ENCODE measurements around the gene CDC6.

CDC6 gene

DNA sequence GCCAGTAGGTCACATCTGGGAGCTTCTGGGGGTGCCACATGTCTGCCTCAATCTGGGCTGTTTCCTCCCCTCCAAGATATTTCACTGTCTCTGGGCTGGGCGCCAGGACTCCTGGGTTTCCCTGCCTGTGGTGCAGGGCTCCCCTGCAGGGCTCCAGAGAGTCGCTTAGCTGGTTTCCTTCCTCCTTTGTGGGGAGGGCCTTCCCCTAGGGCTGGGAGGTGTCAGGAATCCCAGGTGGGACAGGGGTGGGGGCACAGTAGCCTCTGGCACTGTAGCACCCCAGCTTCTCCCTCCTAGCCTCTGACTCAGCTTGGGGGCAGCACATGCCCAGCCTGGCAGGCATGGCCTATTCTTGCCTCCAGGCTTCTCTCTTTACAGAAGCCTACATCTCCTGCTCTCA lies 23.9 kb downstream of the CDC6 start:
- no peak for DNase-seq (ENCODE audit: low spot score)

DNA sequence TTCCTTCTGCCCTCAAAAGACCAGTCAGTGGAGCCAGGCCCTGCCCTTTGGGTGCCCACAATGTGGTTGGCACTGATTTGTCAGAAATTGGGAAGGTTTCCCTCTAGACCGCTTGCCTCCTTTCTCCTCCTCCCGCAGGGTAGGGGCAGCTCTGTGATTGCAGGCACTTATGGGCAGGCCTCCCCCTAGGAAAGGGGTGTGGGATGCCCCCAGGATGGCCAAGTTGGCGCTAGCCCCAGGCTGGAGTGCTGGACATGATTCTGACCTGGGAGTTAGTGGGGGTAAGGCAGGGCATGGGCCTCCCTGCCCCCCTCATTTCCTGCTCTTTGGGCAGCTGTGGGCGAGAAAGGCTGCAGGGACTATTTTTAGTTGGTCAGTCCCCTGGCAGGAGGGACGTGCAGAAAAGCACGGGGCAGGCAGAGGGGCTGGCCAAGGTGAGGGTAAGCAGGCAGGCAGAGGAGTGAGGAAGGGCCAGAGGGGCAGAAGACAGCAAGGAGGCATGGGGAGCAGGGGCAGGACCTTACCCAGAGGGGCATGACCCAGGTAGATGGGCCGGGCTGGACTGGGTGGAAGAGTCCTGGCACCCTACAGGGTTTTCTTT lies 24.6 kb downstream of the CDC6 start:
- DNase-seq (ENCODE audit: low spot score) = no peak

DNA sequence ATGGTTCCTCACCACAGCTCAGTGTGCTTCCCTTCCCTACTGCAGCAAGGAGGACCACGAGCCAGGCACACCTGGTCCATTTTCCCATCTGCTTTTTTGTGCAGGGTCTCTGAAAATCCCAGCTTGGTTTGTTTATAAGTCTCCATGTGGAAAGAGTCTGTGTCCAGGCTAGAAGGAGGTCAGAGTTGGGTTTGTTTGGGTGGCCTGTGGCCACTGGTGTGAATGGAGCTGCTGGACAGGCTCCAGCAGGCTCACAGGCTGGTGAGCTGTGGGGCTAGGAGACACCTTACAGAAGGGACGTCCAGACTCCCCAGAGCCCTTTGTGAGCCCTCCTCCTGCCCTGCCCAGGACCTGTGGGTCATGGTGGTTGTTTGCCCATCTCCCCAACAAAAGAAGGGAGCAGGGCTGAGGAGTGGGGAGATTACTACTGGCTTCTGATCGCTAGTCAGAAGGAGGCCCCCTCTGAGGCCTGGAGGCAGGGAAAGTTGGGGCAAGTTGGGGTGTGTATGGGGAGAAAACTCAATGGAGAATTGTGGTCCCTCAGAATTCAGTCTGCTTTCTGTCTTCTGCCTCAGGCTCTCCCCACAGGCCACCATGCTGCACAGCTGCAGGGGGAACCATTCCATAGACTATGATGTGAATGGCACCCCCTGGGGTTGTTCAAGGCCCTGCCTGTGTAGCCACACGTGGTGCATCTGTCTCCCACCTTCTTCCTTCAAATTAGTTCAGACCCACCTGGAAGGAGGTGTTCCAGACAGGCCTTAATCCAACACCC lies 25.4 kb downstream of the CDC6 start:
- no peak for DNase-seq (ENCODE audit: low spot score)

DNA sequence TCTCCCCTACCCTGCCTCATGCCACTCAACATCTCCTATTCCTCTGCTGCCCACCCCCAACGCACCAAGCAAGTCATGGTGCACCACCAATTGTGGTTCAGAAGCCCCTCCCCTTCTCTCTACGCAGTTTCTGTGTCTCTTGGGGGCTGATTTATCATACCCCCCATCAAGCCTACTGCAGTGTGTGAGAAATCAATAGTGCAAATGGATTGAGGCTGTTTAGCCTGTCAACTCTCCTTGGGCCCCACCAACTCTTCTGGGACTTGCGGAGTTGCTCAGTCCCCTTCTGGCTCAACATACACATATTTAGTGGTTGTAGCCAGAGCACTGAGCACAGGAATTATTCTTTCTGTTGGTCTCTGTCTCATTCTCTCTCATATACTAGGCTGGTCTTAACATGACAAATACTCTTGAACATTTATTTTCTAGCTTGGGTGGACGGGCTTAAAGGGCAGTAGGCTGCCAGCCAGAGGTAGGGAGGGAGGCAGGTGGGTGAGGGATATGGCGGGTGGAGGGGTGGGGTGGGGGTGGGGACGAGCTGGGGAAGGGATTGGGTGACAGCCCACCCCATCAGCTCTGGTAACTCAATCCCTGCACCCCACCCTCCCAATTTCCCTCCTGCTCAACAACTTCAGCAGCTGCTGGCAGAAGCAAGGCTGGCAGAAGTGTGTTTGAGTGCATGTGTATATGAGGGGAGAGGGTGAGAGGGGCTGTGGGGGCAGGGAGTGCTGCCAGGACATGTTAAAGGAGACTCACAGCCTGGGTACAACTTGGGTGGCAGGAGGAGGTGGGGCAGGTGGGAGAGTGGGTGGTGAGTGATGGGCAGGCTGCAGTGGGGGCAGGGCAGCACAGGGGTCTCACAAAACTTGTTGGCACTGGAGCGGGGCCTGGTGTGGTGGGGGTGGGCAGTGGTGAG lies 26.2 kb downstream of the CDC6 start:
- no peak for DNase-seq (ENCODE audit: low spot score)

DNA sequence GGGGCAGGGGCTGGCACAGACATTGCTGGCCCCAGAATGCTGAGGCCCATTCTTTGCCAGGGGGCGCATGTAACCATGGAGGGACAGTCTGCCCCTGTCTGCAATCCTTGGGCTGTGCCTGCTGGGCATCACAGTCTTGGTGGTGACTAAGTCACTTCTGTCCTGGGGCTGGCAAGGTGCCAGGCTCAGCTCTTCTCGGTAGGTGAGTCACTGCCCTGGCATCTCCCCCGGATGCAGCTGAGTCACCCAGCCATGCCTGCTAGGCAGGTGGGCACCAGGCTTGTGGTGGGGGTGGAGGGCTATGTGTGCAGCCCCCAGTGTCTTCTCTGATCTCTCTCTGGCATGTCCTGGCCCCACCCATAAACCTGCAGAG lies 26.9 kb downstream of the CDC6 start:
- peak; percentile 95 for DNase-seq (ENCODE audit: low spot score)

DNA sequence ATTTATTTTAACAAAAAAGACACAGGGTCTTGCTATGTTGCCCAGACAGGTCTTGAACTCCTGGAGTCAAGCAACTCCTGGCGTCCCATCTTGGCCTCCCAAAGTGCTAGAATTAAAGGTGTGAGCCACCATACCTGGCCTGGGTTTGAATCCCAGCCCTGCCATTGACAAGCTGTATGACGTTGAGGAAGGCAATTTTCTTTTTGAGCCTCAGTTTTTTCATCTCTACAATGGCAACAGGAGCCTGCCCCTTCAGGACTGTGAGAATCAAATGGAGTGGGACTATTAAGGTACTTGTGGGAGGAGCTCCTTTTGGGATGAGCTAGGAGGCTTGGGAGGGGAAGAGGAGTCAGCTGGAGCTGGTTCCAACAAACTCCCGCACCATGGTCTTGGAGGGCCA lies 27.5 kb downstream of the CDC6 start:
- no peak for DNase-seq (ENCODE audit: low spot score)

DNA sequence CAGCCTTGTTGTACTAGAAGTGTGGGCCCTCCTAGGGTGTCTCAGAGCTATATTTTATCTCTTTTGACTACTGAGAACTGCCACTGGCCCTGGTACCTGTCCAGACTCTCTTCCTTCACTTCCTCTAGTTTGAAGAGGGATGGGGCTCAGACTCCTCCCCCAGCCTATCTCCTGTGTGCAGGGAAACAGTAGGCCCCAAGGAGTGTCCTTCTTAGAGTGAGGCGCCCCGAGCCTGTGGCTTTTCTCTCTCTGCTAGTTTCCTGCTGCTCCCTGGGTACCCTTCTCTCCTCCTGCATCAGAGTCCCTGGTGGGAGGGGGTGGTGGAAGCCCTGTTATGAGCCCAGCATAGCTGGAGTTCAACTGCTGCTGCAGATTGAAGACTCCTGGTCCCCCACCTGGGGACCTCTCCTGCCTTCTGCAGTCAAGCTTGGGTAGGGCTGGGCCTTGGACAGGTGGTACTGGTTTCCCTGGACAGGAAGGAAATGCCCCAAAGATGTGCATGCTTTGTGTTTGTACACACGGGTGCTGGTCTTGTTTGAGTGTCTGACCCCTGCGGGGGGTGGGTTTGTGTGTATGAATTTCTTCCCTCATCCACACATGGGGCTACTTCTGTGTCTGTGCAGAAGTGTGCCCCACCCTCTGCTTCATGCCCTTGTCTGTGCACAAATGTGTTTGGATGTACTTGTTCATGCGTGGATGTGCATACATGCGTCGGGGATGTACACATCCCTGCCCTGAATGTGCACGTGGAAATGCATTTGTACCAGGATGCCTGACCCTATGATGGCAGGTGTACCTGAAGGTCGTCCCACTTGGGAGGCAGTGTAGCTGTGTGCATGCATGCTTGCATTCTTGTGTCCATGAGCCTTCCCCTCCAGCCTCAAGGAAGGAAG lies 28.2 kb downstream of the CDC6 start:
- DNase-seq (ENCODE audit: low spot score) = no peak

DNA sequence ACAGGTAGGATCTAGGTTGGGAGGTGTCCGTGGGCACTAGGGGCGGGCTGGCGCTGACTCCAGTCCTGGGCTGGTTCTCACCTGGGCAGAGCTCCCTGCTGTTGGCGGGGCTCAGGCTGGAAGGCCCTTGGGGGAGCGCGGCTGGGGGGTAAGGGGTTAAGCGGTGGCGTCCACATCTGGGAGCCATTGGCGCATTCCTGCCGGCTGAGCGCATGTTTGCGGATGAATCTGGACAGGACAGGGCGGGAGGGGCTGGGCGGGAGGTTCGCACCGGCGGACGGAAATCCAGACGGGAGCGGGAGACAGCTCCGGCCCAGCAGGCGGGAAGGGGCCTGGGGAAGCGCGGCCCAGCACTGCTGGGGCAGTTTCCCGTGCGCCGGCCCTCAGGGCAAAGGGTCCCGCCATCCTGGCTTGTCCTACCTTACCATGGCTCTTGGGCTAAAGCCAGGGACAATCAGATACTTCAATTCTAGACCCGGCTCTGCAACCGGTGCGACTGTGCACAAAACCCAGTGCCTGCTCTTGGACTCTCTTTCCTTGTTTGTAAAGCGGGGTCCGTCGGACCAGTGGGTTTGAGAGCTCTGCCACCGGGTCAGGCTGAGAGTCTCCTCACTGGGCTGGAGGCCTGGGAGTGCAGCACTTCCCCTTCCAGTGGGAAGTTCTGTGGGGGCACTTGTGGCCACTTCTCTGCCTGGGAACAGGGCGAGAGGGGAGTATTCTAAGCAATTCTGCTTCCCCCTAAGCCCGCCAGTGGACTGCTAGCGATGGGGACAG lies 29.1 kb downstream of the CDC6 start:
- DNase-seq (ENCODE audit: low spot score) = no peak

DNA sequence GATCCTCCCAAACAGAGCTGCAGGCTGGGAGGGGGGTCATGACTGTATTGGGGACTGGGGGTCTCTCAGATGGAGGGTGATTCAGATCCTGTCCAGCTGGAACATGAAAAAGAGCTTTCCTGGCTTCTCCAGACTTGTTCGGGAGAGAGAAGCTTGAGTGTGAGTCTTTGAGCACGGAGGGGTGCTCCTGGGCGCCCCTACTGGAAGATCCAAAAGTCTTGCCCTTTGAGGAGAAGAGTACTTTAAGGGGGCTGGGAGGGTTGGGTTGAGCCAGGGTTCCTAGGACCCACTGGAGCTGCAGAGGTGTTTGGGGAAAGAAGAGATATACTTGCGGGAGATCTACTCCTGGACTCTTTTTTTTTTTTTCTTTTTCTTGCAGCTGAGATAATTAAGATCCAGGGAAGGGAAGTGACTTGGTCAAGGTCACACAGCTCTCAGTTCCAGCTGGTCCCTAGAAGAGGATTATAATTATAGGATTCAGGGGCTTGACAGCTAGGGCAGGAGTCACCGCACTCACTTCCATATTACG lies 29.7 kb downstream of the CDC6 start:
- peak; percentile 61 for DNase-seq (ENCODE audit: low spot score)

DNA sequence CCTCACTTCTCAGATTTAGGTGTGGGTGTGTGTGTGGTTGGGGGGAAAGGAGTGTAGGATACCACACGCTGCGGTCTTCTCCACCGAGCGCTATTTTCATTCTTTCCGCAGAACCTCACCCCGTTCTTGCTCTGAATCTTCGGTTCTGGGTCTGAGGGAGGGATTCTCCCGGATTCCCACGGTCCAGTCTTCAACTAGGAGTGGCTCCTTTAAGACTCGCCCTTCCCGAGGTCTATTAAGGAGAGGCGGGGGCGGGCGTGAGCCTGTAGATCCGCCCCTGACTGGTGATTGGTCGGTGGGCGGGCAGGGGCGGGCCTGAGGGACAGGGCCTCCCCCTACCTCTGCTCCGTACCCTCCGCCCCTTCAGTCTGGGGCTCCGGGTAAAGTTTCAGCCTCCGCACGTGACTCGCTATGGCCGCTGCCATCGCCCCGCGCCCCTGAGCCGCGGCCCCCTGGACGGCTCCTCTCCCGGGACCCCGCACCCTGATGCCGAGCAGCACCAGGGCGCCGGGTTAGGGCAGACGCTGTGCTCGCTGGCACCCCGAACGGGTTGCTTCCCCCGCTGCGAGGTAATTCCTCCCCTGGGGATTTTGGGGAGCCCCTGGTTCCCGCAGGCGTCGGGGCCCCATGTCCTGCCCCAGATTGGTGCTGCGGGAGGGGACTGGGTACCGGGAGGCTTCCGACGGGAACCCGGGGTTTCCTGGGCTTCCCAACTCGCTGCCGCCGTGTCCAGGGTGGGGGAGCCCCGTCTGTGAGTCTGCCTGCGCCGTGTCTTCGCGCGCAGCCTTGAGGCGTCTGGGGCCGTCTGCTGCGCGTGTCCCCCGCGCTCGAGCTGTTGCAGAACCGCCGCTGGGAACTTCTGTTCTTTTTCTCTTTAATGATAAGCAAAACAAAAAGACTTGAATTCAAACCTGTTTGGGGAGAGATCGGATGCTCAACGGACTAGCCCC lies 30.5 kb downstream of the CDC6 start:
- peak; percentile 92 for DNase-seq (ENCODE audit: low spot score)

DNA sequence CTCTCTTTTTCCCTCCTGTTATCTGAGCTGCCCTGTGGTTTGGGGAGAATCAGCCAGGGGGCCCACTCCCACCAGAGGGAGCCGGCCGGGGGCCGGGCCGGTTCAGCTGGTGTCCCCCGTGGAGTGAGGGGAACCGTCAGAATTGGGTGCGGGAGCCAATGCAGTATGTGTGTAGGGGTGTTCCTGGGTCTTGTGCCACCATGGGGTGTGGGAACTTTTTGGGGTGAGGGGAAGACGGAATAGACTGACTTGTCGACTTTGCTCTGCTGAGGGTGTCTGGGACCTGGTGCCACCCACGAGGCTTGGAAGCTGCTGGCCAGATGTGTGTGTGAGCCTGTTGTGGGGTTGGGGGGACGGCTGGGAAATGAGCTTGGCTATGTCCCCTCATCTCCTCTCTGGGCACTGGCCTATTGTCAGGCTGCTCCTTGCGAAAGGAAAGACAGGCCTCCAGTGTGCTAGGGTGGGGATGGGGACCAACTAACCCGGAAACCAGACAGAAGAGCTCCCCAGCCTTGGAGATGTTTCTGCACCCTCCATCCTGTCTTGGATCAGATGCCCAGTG lies 31.2 kb downstream of the CDC6 start:
- no peak for DNase-seq (ENCODE audit: low spot score)

DNA sequence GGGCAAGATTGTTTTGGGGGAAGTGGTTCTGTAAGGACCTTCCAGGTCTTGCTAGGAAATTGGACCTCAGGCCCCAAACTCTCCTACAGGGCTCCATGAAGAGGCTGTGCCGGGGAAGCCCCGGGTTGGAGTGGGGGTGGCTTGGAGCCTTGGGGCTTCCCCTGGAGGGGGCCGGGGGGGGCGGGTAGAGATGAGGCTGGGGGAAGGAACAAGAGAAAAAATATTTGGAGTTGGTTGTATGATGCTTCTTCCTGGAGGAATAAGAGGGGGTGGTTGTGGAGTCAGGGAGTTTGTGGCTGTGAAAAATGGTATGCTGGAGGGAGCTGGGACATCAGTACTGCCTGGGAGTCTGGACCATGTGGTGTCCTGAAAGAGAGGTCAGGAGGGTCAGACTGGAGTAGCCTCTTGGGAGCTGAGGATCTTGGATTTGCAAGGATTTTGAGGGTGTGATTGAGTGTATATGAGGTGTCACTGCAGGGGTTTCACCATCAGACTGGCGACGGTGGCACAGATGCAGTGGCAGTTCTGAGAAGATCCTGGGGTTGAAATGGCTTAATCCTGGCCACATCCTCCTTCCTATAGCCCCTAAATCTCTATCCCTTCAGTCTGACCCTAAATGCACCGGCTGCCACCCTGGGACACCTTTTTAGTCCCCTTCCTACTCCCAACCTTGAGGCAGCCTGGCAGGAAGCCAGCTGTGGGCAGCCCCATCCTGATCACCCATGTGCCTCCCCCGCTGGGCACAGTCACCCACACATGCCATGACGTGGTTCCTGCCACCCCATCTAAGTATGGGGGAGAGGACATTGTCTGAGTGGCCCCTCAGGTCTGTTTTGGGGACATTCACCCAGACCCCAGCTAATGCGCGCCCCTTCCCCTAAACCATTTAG lies 32.2 kb downstream of the CDC6 start:
- peak; percentile 83 for DNase-seq (ENCODE audit: low spot score)

DNA sequence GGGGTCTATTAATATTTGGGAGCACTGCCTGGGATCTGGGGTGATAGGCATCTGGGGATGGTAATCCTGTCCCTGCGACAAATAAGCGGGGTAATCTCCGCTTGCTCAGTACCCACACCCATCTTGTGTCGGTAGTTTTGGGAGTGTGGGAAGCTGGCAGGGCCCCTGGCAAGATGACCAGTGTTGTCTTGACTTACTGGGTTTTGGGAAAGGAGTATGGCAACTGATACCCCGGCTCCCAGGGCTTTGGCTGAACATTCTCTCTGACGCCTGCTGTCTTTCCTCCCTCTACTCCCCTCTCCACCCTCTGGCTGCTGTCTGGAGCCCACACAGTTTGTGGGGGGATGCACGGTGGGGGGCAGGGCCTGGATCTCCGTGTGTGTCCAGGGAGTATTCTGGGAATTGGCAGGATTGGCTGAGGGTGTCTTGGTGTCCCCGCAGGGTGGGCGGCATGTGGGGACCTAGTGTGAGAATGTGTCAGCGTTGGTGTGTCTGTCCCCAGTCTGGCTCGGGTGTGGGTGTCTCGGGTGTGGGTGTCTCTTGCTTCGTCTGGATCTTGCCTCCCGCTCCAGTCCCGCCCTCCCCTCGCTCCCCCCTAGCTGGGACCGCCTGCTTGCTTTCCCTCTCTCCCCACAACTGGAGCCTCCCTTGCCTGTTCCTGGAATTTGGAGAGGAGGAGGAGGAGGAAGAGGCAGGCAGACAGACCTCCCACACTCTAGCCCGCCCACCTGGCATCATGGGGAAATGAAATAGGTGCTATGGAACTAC lies 33.3 kb downstream of the CDC6 start:
- DNase-seq (ENCODE audit: low spot score) = peak; percentile 72

DNA sequence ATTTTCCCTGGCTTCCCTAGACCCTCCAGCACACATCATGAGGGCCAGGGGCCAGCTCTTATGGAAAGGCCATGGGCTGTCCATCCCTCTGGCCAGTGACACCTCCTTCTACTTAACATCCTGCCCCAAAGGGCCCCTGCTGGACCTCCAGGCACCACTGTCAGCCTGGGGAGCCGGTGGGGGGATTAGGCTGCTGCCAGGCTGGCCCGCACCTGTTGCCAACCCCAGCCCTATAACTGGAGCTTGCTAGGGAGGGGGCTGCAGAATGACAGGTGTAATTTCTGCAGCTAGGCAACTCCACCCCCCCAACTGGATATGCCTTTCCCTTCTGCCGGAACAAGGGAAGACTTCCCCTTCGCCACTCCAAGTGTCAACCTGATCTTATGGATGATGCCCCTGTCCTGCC lies 33.8 kb downstream of the CDC6 start:
- DNase-seq (ENCODE audit: low spot score) = no peak

DNA sequence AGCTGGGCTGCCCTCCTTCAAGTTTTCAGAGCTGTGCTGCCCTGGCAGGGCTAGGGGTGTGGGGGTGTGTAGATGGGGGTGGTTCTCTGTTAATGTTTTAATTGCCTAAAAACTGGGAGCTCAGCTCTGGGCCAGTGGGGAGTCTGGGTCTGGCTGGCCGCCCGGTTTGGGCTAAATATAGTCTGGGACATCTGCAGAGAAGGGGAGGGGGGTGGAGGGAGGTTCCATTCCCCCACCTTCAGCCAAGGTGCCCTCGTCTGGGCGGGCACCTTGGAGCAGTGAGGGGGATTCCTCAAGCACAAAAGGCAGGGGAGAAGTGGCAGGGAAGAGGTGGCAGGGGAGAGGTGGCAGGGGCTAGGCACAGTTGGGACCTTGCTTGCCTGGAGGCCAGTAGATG lies 34.3 kb downstream of the CDC6 start:
- no peak for DNase-seq (ENCODE audit: low spot score)

DNA sequence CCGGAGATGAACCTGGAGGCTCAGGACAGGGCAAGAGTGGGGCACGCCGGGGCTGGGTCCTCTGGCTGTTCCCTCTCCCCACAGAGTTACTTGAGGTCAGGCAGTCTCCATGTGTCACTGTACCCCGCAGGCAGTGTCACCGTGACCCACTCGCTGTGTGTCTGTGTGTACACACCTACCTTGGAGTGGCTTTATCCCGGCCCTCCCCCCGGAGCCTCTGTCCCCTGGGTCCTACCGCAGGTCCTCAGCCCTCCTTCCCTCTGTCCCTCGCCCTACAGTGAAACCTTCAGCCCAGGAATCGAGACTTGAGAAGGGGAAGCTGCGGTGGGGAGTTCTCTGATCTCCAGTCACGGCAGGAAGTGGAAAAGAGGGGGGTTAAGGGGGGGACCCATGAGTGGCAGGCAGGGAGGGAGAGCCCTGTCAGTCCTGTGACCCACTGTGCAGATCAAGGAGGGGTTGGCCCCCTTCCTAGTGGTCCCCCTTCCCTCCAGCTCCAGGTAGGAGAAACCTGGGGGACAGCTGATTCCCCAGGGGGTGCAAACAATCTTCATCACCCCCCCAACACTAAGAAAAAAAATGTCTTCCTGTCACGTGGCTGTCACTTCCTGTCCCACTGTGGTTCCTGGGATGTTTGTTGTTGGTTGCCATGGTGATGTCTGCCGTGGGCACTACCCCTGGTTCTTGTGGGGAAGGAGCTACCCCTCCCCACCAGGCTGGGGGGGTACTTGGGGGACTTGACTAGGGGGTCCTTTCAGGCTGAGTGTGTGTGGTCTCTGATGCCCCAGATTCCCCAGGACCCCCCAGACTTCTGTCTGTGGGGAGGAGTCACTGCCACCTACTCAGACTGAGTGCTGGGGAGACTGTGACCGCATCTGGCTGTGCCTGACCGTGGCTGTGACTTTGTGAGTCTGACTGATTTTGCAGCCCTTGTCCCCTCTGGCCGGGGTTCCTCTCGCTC lies 35.0 kb downstream of the CDC6 start:
- DNase-seq (ENCODE audit: low spot score) = peak; percentile 96
